Fibroblast of the aortic adventitia (primary cell): Measurements from ENCODE around the gene C11orf71. TPM values are rescaled to one million over a fixed set of nuclear protein-coding genes. Genes with fewer than 3 reads are reported as not detected.

Experiments used
- DNase-seq: peaks from one replicate; pipeline ENCODE4 v3.0.0-alpha.2; 2010; ENCODE audit warnings: low read depth
- H3K4me3 ChIP-seq: 2 replicates; pipeline ENCODE4 v1.5.1; 2011; ENCODE audit warnings: low read depth, mild to moderate bottlenecking, control low read depth, low read length, moderate library complexity
- total RNA-seq: library from RNA; depleted of rRNA; stranded (reverse); fragments of >200 nt; gene quantifications from 2 replicates; pipeline ENCODE4 v1.2.3, GENCODE V29; 2012; ENCODE audit warnings: low replicate concordance
- TF ChIP-seq, protein P1 (sequence below): IDR thresholded peaks from 2 replicates; pipeline ENCODE4 v1.5.1; 2011; ENCODE audit warnings: mild to moderate bottlenecking, low read length, control low read depth, inconsistent platforms; ENCODE audit not compliant: insufficient read depth

The C11orf71 gene
- total RNA-seq, 1 donor = 2.5 TPM

GRCh38 chr11:114353443-114353842 is 46.9 kb downstream of the C11orf71 start:
- TF ChIP-seq, protein P1, sequence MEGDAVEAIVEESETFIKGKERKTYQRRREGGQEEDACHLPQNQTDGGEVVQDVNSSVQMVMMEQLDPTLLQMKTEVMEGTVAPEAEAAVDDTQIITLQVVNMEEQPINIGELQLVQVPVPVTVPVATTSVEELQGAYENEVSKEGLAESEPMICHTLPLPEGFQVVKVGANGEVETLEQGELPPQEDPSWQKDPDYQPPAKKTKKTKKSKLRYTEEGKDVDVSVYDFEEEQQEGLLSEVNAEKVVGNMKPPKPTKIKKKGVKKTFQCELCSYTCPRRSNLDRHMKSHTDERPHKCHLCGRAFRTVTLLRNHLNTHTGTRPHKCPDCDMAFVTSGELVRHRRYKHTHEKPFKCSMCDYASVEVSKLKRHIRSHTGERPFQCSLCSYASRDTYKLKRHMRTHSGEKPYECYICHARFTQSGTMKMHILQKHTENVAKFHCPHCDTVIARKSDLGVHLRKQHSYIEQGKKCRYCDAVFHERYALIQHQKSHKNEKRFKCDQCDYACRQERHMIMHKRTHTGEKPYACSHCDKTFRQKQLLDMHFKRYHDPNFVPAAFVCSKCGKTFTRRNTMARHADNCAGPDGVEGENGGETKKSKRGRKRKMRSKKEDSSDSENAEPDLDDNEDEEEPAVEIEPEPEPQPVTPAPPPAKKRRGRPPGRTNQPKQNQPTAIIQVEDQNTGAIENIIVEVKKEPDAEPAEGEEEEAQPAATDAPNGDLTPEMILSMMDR = no peak
- H3K4me3 ChIP-seq = no peak overlapping the region
- DNase-seq = no peak

DNA sequence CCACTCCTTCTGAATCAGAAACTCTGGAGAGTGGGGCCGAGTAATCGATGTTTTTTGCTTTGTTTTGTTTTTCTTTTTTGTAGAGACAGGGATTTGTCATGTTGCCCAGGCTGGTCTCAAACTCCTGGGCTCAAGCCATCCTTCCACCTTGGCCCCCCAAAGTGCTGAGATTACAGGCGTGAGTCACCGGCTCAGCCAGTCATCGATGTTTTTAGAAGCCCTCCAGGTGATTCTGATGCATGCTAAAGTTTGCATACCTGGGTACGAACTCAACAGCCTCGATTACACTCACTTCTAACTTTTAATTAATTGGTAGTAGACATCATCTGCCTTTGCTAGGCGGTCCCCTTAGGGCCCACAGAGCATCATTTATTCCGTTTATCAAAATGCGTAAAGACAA is 50.3 kb downstream of the C11orf71 start:
- H3K4me3 ChIP-seq = no peak overlapping the region
- DNase-seq = no peak
- TF ChIP-seq, protein P1 = no peak

Other genes starting within 250 kb of the C11orf71 start
- 178 and 2,246 TPM in 2 replicates for gene NNMT, start 104.1 kb downstream of the C11orf71 start, total RNA-seq
- 5.6 and 45.6 TPM in 2 replicates for gene RBM7, start 155 bp upstream of the C11orf71 start, total RNA-seq
- gene REXO2, start 39.0 kb upstream of the C11orf71 start, total RNA-seq = 162 and 571 TPM in 2 replicates
- not detected in 2 replicates for gene NXPE1, start 159.4 kb upstream of the C11orf71 start, total RNA-seq
- gene NXPE4, start 195.3 kb upstream of the C11orf71 start, total RNA-seq = not detected in 2 replicates